A549 (cell line): Measurements from ENCODE around the gene NEU3.

ENCODE experiments used
- BHLHE40 ChIP-seq: IDR thresholded peaks from 2 replicates; pipeline ENCODE4 v1.6.1; 2012; ENCODE audit warnings: low read depth, low read length, inconsistent platforms
- CTCF ChIP-seq: fragments of >200 bp; sonication (Bioruptor Twin); formaldehyde crosslinking; IDR thresholded peaks from 3 replicates; pipeline ENCODE4 v1.5.1; 2016
- EP300 ChIP-seq, 2 experiments: fragments of >200 bp; sonication (Bioruptor Twin); formaldehyde crosslinking; IDR thresholded peaks; 2 replicates in 1 of 2; 3 replicates in 1 of 2; pipeline ENCODE4 v1.6.1; 2016 to 2017
- ESRRA ChIP-seq: fragments of 150-350 bp; IDR thresholded peaks from 2 replicates; pipeline ENCODE4 v1.6.1; 2014; ENCODE audit warnings: mild to moderate bottlenecking, low read length, borderline replicate concordance
- HOXA7 ChIP-seq: fragments of 250-450 bp; sonication (Bioruptor Pico); IDR thresholded peaks from 2 replicates; pipeline ENCODE4 v1.5.0; 2020; ENCODE audit warnings: mild to moderate bottlenecking, moderate library complexity
- JUNB ChIP-seq: fragments of >200 bp; sonication (Bioruptor Twin); formaldehyde crosslinking; IDR thresholded peaks from 2 replicates; pipeline ENCODE4 v1.6.1; 2016
- MAZ ChIP-seq: fragments of 150-350 bp; IDR thresholded peaks from 2 replicates; pipeline ENCODE4 v1.6.1; 2014; ENCODE audit warnings: antibody characterized with exemption, low read depth, low read length, borderline replicate concordance
- MYC ChIP-seq: IDR thresholded peaks from 2 replicates; pipeline ENCODE4 v1.6.1; 2012; ENCODE audit warnings: mild to moderate bottlenecking, inconsistent platforms, low read length, improper control_type of control experiment, borderline replicate concordance
- RAD21 ChIP-seq, 2 experiments: fragments of >200 bp in 1 of 2; sonication (Bioruptor Twin) in 1 of 2; formaldehyde crosslinking in 1 of 2; IDR thresholded peaks in 1 of 2; conservative IDR thresholded peaks in 1 of 2; 2 replicates in 1 of 2; 3 replicates in 1 of 2; pipeline ENCODE4 v1.6.1; 2012 to 2018; ENCODE audit warnings: inconsistent platforms in 1 of 2
- RCOR1 ChIP-seq: fragments of 150-350 bp; IDR thresholded peaks from 2 replicates; pipeline ENCODE4 v1.6.1; 2014; ENCODE audit warnings: antibody characterized with exemption, low read length, low read depth
- REST ChIP-seq: fragments of 200-600 bp; sonication (generic); IDR thresholded peaks from 2 replicates; pipeline ENCODE4 v1.6.1; 2016; ENCODE audit warnings: antibody characterized with exemption, mild to moderate bottlenecking, moderate library complexity
- RFX5 ChIP-seq: fragments of 450-650 bp; IDR thresholded peaks from 2 replicates; pipeline ENCODE4 v1.7.1; 2014; ENCODE audit warnings: antibody characterized with exemption, mild to moderate bottlenecking, moderate library complexity
- ZFP36 ChIP-seq: fragments of 450-650 bp; IDR thresholded peaks from 2 replicates; pipeline ENCODE4 v1.6.1; 2014; ENCODE audit warnings: borderline replicate concordance; ENCODE audit not compliant: partially characterized antibody

GRCh38 chr11:74950374-74950969, 38.3 kb upstream of the NEU3 start:
- no peak for TF ChIP-seq CTCF
- no peak for TF ChIP-seq MYC
- TF ChIP-seq HOXA7 (CRISPR knock-in tag) = no peak
- TF ChIP-seq MAZ = no peak
- TF ChIP-seq RCOR1 = no peak
- TF ChIP-seq JUNB = no peak
- TF ChIP-seq RFX5 = no peak
- TF ChIP-seq EP300 (IDR thresholded peaks at IDR 0.05) = no peak
- no peak for TF ChIP-seq ZFP36
- TF ChIP-seq ESRRA = no peak
- no peak for TF ChIP-seq RAD21 (conservative IDR thresholded peaks at IDR 0.05 in 1 of 2, IDR thresholded peaks at IDR 0.05 in 1 of 2)
- TF ChIP-seq REST = no peak
- TF ChIP-seq BHLHE40 = no peak
